Measurements from ENCODE around the gene ZNF366.

DNA sequence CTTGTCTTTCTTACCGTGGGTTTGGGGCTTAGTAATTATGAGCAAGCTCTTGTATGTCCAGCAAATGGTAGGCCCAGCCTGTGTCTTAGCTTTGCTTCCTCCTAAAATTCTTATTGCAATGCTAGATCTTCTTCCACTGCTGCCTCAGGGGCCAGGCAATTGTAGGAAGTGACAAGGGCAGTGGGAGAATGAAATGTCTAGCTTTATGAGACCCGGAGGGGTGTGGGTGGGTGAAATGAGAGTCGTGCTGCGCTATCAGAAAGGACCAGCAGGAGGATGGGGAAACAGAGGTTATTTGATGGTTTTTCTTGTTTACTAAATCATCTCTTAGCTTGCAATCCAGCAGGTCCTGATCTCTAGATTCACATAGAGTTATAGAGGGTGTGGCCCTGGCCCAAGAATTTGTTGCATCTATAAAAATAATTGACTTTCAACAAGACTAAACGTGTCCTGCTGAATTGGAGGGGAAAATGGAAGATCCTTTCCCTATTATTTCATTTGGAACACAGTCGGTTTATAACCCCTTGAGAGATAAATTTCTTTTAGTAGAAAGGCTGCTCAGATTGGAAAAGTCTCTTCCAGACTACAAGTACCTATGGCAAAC lies 43.7 kb downstream of the ZNF366 start:
- TF ChIP-seq, protein P1, sequence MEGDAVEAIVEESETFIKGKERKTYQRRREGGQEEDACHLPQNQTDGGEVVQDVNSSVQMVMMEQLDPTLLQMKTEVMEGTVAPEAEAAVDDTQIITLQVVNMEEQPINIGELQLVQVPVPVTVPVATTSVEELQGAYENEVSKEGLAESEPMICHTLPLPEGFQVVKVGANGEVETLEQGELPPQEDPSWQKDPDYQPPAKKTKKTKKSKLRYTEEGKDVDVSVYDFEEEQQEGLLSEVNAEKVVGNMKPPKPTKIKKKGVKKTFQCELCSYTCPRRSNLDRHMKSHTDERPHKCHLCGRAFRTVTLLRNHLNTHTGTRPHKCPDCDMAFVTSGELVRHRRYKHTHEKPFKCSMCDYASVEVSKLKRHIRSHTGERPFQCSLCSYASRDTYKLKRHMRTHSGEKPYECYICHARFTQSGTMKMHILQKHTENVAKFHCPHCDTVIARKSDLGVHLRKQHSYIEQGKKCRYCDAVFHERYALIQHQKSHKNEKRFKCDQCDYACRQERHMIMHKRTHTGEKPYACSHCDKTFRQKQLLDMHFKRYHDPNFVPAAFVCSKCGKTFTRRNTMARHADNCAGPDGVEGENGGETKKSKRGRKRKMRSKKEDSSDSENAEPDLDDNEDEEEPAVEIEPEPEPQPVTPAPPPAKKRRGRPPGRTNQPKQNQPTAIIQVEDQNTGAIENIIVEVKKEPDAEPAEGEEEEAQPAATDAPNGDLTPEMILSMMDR (conservative IDR thresholded peaks at IDR 0.05; ENCODE audit: low read length), result peak; percentile 28; the same call in 1 of the 2 replicates
- no peak for TF ChIP-seq EZH2phosphoT487 (IDR thresholded peaks at IDR 0.05; ENCODE audit: borderline replicate concordance)
